GM12892 (cell line): Measurements from ENCODE around the gene VAV3.

Source experiments
- POLR2A ChIP-seq: IDR thresholded peaks from 2 replicates; pipeline ENCODE4 v1.6.1; 2011; ENCODE audit warnings: low read depth, low read length, control low read depth
- TAF1 ChIP-seq: IDR thresholded peaks from 2 replicates; pipeline ENCODE4 v1.6.1; 2011; ENCODE audit warnings: low read depth, mild to moderate bottlenecking, control low read depth, low read length, borderline replicate concordance

- no peak for TF ChIP-seq POLR2A
- no peak for TF ChIP-seq TAF1
Measured at GRCh38 chr1:107993920-107994319, 28.9 kb upstream of the VAV3 start.
